Stimulated activated CD4-positive, alpha-beta T cell treated with anti-CD3 and anti-CD28 coated beads, Interleukin-1b, Interleukin-23, amount 100 ng/mL, for 48 hours (primary cell): ENCODE data around the gene SPRR2A.
"Not testable (repeated sequence)": the region's sequence is repeated elsewhere in the genome, so short reads cannot be mapped to it uniquely, and the experiment has no call there.

Experiments
- DNase-seq: peaks from one replicate; pipeline ENCODE4 v3.0.0-alpha.2; 2020

The SPRR2A gene

GRCh38 chr1:153057375-153057774 lies at the start of gene SPRR2A:
SPRR2A (minus strand) TSS chr1:153057512; CDS start chr1:153056735, 777 bp downstream.
- no peak for DNase-seq

GRCh38 chr1:153100245-153100644 lies 42.9 kb upstream of the SPRR2A start:
- DNase-seq, result no peak

GRCh38 chr1:153099461-153100045 lies 42.2 kb upstream of the SPRR2A start:
- no peak for DNase-seq

DNA sequence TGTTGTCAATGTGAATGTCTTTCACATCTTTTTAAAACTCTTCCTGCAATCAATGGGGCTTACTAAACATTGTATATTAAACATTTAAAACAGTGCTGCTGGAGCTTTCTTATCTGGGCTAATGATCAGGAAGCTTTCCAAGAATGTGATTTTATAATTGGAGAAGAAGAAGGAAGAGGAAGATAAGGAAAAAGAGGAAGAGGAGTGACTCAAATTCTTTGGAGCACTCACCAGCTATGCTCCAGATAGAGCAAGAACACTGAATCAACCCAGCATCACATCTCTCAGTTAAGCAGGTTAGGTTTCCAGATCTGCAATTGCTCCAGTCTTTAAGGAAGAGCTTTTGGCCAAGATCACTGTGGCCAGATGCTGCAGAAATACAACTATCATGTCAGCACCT lies 38.5 kb upstream of the SPRR2A start:
- no peak for DNase-seq

- DNase-seq, result no peak
These were observed 37.1 kb upstream of the SPRR2A start, which contains the start of gene SPRR2E for GRCh38 chr1:153094426-153094825. SPRR2E (minus strand) TSS chr1:153094526; CDS start chr1:153093751, 775 bp downstream.

GRCh38 chr1:153087652-153088051 lies 30.3 kb upstream of the SPRR2A start:
- DNase-seq, result no peak

- no peak for DNase-seq
These were observed 24.4 kb upstream of the SPRR2A start for GRCh38 chr1:153081736-153082135.

DNA sequence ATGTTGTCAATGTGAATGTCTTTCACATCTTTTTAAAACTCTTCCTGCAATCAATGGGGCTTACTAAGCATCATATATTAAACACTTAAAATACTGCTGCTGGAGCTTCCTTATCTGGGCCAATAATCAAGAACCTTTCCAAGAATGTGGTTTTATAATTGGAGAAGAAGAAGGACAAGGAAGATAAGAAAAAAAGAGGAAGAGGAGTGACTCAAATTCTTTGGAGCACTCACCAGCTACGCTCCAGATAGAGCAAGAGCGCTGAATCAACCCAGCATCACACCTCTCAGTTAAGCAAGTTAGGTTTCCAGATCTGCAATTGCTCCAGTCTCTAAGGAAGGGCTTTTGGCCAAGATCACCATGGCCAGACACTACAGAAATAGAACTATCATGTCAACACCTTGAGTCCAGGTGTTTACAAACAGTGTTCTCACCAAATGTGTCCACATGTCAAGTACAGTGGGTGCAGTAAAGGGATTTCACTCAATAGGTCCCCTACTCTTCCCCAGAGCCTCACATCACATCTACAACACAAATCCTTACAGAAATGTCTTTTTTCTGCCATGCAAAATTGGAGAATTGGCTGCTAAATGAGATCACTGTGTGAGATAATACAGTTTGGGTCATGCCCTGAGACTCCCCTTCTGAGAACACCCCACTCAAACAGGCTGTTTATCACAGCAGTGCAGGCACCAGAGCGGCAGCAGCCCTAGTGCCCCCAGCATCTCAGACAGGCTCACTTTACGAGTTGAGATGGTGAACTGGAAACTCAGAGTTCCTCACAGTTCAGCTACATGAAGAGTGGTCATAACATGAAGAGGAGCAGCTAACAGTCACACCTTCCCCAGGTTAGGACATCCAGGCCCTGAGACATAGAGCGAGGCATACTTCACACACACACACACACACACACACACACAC lies 15.8 kb upstream of the SPRR2A start:
- DNase-seq, result no peak

GRCh38 chr1:153071511-153071910 lies 14.2 kb upstream of the SPRR2A start, which contains the start of gene SPRR2B:
SPRR2B (minus strand) TSS chr1:153071611; CDS start chr1:153070839, 772 bp downstream.
- no peak for DNase-seq

- no peak for DNase-seq
These were observed 12.9 kb upstream of the SPRR2A start for GRCh38 chr1:153070243-153070642.

- no peak for DNase-seq
These were observed 1.8 kb upstream of the SPRR2A start for GRCh38 chr1:153058826-153059784.

- DNase-seq, result no peak
These were observed 842 bp upstream of the SPRR2A start for GRCh38 chr1:153058154-153058553.

GRCh38 chr1:153056111-153056510 lies 1.2 kb downstream of the SPRR2A start:
- not testable (repeated sequence) for DNase-seq

GRCh38 chr1:153049211-153049610 lies 8.1 kb downstream of the SPRR2A start:
- DNase-seq, result no peak

GRCh38 chr1:153040950-153041631 lies 16.2 kb downstream of the SPRR2A start, which contains the start of gene SPRR2D:
SPRR2D (minus strand) TSS chr1:153041120; CDS start chr1:153040346, 774 bp downstream.
- no peak for DNase-seq

DNA sequence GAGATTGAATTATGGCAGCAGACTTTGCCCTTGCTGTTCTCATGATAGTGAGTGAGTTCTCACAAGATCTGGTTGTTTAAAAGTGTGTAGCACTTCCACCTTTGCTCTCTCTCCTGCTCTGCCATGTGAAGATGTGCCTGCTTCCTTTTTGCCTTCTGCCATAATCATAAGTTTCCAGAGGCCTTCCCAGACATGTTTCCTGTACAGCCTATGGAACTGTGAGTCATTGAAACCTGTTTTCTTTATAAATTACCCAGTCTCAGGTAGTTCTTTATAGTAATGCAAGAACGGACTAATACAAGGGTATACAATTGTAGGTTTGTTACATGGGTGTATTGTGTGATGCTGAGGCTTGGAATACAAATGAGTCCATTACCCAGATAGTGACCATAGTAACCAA lies 22.1 kb downstream of the SPRR2A start:
- DNase-seq, result no peak

DNA sequence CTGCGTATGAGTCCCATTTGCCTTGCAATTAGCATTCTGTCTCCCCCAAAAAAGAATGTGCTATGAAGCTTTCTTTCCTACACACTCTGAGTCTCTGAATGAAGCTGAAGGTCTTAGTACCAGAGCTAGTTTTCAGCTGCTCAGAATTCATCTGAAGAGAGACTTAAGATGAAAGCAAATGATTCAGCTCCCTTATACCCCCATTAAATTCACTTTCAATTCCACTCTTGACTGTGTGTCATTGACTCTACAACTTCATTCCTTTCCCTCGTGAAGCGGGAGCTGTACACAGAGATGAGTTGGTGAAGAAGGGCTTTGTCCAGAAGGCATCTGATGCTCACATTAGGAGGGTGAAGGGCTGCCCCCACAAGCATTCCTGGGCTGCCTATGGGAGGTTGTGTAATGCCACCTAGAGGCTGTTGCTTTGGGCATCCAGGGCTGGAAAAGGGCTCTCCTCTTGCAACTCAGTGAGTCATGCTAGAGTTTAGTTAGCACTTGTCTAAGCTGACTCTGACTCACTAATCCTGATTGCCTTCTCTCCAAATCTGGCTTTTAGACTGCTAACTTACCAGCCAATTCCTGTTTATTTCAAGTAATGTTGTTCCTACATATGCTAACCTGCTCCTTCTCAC lies 24.5 kb downstream of the SPRR2A start:
- DNase-seq, result no peak

DNA sequence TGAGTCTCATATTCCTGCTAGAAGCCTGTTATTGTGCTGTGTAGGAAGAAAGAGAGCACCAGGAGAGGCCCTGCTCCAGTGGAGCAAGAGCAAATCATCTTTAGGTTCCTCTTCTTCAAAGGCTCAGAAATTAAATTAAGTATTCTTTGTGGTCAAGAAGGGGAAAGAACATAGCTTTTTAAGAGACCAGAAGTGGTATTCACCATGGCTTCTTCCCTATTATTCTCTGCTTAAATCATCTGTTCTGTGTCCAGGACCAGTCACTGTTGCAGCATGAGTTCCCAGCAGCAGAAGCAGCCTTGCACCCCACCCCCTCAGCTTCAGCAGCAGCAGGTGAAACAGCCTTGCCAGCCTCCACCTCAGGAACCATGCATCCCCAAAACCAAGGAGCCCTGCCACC lies 25.2 kb downstream of the SPRR2A start:
- no peak for DNase-seq

DNA sequence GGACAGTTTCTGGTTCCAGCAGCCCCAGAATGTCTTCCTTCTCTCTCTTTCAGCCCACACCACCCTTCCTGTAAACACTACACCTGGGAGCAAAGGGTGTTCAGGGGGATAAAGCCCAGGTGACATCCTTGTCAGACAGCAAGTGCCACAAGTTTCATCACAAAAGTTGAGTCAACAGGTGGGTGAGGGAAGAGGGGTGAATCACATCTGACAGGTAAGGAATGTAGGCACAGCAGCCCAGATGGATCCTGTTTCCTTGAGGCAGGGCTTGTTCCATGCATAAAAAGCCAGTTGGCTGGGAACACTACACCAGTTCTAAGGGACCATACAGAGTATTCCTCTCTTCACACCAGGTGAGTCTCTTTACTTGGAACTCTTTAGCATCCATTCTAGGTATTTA lies 26.4 kb downstream of the SPRR2A start, which contains the start of gene SPRR1B:
TSS of gene SPRR1B (plus strand) at position 309 of the 400 bp plus-strand sequence. CDS start 1,143 bp downstream, outside the sequence.
- no peak for DNase-seq

GRCh38 chr1:153028766-153029165 lies 28.5 kb downstream of the SPRR2A start:
- DNase-seq, result no peak

GRCh38 chr1:153025797-153026196 lies 31.5 kb downstream of the SPRR2A start:
- no peak for DNase-seq
